Measurements from ENCODE around the gene BLTP3B.

Gene BLTP3B

DNA sequence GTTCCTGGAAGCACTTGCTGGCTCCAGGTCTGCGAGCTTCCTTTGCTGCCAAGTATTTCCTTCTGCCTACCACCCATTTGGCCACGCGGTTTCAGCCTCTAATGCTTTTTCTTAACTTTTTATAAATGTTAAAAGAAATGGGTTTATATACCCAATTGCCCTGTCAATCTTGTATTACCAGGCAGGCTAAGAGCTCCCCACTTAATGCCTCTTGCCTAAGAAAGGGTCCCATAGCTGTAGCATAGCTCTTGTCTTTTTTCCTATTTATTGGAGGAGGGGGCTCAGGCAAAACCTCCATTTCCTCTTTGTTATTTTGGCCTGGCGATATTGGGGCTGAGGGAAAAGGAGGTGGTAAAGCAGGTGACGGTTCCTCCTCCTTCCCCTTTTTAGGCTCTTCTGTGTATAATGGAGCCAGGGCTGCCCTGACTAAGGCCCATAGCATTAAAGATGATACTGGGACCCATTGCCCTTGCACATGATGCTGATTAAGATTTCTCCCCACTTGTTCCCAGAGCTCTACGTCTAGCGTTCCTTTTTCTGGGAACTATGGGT is 21.6 kb upstream of the BLTP3B start:
- DNase-seq (ENCODE audit: low spot score): no peak

DNA sequence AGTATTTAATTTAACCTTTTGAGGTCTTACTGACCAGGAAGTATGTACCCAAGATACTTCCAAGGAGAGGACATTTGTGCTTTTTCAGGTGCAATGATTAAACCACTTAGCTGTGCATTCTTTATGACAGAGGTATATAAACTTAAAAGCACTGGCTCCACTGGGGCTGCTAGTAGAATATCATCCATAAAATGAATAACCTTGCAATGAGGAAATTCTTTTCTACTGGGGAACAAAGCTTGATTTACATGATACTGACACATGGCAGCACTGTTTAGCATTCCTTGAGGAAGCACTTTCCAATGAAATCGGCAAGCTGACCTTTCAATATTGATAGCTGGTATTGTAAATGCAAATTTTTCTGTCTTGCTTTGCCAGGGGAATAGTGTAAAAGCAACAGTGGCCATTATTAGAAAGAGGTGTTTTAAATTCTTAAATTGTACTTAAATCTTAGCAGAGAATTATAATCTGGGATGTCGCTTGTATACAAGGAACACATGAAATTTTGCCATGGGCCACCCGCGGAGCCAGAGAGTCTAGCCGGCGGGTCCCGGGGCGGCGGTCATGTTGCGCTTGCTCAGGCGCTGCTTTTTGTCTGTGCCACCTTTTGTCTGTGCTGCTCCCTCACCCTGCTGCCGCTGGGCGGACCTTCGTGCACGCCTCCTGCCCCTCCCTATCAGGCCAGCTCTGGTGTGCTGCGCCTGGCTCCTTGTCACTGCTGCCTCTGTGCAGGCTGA is 20.9 kb upstream of the BLTP3B start:
- DNase-seq (ENCODE audit: low spot score): peak; percentile 87

DNA sequence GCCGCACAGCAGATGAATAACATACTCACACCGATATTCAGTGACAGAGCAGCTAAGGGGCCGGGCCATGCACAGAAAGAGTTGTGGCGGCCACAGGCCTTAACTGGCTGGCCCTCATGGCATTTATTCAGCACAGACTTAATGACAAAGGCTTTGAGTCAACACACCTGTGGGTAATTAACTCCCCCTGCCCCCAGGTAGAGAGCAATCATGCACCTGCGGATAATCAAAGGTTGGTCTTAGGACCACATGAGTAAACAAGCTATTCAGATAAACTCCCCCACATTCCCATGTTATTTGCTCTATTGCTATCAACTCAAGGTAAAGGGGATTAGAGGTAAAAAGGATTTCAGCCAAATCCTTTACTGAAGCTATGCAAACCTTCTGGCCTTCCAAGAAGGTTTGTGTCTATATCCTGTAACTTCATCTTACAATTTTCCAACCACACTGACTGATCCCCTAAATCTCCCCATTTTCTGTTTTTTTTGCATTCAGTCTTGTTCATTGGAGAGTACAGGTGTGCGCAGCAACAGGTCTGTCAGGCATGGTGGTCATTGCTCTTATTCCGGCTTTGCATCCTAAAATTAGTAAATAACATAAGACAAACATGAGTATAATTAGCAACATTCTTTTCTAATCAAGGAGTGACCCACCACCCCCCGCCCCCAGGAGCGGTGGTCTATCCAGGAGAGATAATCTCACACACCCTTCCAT is 16.9 kb upstream of the BLTP3B start:
- no peak for DNase-seq (ENCODE audit: low spot score)

GRCh38 chr12:100158535-100158934 is 15.9 kb upstream of the BLTP3B start:
- no peak for DNase-seq (ENCODE audit: low spot score)

GRCh38 chr12:100157427-100157821 is 14.8 kb upstream of the BLTP3B start:
- no peak for DNase-seq (ENCODE audit: low spot score)

DNA sequence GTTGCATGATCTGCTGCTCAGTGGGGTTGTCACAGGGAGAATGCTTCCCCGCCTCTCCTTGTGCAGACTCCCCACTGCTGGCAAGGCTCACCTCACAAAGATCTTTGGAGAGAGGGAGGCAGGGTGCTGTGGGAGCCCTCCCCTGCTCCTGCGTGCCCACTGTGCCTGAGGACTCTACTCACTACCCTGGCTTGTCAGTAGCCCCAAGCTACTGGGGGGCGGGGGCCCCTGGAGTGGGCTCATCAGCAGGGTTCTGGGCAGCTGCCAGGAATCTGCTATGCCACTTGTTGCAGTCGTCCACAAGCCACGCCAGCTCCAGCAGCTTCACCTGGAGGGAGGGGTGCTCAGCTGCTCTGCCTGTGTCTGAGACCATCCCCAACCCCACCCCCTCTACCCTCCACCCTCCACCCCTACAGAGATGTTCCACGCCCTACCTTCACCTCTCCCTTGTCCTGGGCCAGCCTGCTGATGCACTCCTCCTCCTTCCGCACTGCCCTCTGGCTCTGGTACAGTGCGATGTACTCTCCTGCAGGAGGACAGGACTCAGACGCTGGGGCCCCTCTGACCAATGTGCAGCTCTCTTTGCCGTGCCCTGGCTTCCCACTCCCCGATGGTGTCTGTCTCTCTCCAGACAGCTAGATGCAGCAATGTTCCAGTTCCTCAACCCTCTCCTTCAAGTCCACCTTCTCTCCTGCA is 14.2 kb upstream of the BLTP3B start:
- DNase-seq (ENCODE audit: low spot score): no peak

DNA sequence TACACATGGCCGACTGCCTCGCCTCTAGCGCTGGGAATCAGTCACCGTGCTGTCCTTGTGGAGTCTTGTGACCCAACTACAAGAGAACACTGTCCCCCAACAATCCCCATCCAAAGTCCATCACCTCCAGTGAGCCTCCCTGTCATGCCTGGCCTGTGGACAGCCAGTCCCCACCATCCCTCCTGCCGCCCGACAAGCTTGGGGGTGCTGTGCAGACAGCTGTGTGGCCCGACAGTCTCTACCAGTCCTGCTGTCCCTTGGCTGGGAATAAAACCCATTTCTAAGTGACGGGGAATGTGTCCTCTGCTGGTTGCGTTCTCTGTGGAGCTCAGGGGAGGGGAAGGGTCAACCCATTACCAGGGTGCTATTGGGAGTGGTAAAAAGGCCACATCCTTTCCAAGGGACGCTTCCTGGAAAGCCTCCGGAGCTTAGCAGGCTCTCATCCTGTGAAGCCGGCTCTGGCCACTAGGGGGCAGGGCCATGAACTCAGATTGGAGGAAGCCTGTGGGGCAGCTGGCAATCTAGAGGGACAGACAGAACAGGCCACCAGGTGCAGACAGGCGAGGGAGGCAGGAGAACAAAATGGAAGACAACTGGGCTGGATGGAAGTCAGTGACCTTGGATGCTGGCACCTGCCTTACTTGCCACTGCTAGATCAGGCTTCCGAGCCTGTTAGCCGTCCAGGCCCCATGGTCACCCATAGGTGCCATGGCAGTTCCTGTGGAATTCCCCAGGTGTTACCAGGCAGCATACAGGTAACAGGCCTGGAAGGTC is 12.0 kb upstream of the BLTP3B start:
- peak; percentile 76 for DNase-seq (ENCODE audit: low spot score)

- DNase-seq (ENCODE audit: low spot score): no peak
Measured at GRCh38 chr12:100153131-100153530, 10.5 kb upstream of the BLTP3B start.

DNA sequence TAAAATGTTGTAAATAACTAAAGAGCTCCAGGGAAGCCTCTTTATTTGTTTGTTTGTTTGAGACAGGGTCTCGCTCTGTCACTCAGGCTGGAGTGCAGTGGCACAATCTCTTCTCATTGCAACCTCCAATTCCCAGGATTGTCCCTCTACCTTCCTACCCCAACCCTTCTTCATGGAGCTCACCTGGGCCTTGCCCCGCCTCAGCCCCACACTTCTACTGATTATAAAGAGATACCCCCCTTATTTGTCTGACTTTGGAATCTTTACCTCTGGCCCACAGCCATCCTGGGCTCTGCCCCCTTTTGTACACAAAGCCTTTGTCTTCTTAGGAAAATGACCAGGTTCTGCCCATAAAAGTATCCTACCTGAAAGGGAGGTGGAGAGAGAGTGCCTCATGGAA is 9.1 kb upstream of the BLTP3B start:
- no peak for DNase-seq (ENCODE audit: low spot score)

DNA sequence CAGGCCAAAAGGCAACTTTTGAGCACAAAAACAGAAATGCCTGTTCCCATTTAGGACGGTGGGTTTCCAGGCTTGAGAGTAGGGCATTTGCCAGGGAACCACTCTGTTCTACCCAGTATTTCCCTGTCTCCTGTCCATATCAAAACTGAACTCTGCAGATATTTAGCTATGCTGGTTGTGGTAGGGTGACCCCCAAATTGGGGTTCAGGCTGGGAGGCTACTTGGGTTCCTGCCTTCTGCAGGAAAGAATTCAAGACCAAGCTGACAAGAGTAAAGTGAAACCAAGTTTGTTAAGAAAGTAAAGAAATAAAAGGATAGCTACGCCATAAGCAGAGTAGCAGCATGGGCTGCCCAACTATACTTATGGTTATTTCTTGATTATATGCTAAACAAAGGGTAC is 3.6 kb upstream of the BLTP3B start:
- no peak for DNase-seq (ENCODE audit: low spot score)

DNA sequence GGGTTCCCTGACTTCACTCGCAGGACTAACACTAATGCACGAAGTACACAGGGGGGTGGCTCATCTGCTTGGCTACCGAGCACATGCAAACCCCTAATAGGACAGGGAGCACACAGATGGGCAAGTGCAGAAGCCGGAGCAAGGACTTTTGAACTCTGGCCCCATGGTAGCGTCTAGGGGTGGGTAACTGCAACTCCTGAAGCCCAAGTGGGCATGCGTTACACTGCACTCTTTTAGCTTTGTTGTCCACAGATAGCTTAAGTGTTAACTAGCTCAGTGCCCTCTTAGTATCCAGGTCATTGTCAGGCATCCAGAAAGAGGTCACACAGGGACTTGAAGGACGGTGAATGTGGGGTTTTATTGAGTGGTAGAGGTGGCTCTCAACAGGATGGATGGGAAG is 3.0 kb upstream of the BLTP3B start:
- DNase-seq (ENCODE audit: low spot score): no peak

DNA sequence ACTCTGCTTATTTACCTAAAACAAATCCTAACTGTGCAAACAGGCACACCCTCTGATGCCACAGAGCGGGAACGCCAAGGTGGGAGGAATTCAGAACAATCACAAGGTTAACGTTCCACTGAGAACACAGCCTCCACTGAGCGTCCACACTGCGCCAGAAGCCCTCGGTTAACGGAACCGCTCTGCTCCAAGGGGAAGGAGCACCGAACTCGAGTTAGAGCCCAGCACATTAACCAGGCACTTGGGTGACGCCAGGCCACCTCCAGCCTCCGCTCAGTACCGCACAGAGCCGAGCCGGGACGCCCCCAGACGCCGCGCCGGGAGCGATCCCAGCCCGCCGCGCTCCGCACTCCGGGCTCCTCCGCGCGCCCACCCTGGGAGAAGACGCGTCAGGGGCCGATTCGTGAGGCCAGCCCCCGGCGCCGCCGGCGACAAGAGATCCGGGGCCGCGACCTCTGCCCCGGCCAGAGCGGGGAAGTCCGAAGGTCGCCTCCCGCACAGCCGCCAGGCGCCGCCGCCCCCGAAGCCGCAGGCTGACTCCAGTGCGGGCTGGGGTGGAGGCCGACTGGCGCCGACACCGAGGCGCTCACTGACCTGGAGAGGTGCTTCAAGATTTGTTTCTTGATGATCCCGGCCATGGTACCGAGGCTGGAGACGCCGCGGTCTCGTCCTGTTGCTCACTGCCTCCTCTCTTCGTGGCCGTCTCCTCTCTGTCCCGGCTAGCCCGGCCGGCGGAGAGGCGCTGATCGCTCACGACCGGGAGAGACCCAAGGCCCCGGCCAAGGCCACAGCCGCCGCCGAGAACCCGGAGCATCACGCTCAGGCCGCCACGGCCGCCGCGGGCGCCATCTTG is 450 bp downstream of the BLTP3B start:
- peak; percentile 51 for DNase-seq (ENCODE audit: low spot score)

DNA sequence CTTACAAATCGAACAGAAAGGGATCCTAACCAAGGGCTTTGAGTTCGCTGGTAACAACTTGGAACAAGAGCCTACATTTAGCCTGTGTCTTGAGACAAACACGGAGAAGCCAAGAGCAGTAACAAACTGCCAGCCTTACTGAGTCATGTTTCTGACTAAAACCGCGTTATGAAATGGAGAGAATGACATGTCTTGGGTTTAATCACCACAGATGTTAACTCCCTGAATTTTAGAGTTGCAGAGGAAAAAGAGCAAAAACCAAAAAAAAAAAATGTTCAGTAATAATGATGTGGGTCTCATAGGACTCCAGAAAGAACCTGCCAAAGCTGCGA is 1.0 kb downstream of the BLTP3B start:
- peak; percentile 76 for DNase-seq (ENCODE audit: low spot score)

DNA sequence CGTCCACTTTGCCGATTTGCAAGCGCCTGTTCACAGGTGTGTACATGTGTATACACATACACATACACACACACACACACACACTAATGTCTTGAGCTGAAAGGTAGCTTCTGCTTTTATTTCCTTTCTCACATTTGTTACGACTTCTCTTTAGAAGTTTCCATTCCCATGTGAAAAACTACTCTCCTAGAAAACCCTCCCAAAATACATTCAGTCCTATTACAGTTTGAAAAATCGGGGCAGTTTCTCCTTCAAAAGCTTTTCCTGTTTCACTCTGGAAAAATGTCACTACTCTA is 3.9 kb downstream of the BLTP3B start:
- no peak for DNase-seq (ENCODE audit: low spot score)

GRCh38 chr12:100138048-100138802 is 4.4 kb downstream of the BLTP3B start:
- peak; percentile 20 for DNase-seq (ENCODE audit: low spot score)

- DNase-seq (ENCODE audit: low spot score): no peak
Measured at GRCh38 chr12:100133200-100133599, 9.5 kb downstream of the BLTP3B start.

GRCh38 chr12:100128512-100128908 is 14.2 kb downstream of the BLTP3B start:
- peak; percentile 47 for DNase-seq (ENCODE audit: low spot score)

- peak; percentile 61 for DNase-seq (ENCODE audit: low spot score)
Measured at GRCh38 chr12:100127766-100128511, 14.7 kb downstream of the BLTP3B start.

GRCh38 chr12:100123316-100124095 is 19.2 kb downstream of the BLTP3B start:
- peak; percentile 27 for DNase-seq (ENCODE audit: low spot score)
